Effector memory CD4-positive, alpha-beta T cell (primary cell): ENCODE measurements around the gene TNNI3K.

Experiments
- DNase-seq, 3 donors: peaks; one replicate each; pipeline ENCODE4 v3.0.0-alpha.2; 2020
- H3K27ac ChIP-seq: 2 replicates; pipeline ENCODE4 v1.7.0; 2013; ENCODE audit warnings: mild to moderate bottlenecking, low read length, moderate library complexity; ENCODE audit not compliant: insufficient read depth, poor library complexity, severe bottlenecking
- H3K27me3 ChIP-seq: replicated peaks from 2 replicates; pipeline ENCODE4 v1.7.0; 2013; ENCODE audit warnings: mild to moderate bottlenecking, low read length; ENCODE audit not compliant: insufficient read depth, control insufficient read depth, poor library complexity, severe bottlenecking
- H3K36me3 ChIP-seq: 2 replicates; pipeline ENCODE4 v1.7.0; 2013; ENCODE audit warnings: mild to moderate bottlenecking, low read length, moderate library complexity; ENCODE audit not compliant: control insufficient read depth, insufficient read depth
- H3K4me1 ChIP-seq: 2 replicates; pipeline ENCODE4 v1.7.0; 2013; ENCODE audit warnings: low read length, mild to moderate bottlenecking; ENCODE audit not compliant: control insufficient read depth, insufficient read depth, poor library complexity, severe bottlenecking
- H3K4me3 ChIP-seq: 2 replicates; pipeline ENCODE4 v1.7.0; 2013; ENCODE audit warnings: low read length, low read depth, mild to moderate bottlenecking; ENCODE audit not compliant: insufficient read depth, poor library complexity, severe bottlenecking
- H3K9me3 ChIP-seq: 2 replicates; pipeline ENCODE4 v1.7.0; 2013; ENCODE audit warnings: mild to moderate bottlenecking, low read length, moderate library complexity; ENCODE audit not compliant: control insufficient read depth

TNNI3K gene

GRCh38 chr1:74375376-74375775, 140.2 kb downstream of the TNNI3K start:
- H3K9me3 ChIP-seq: no peaks in the 10 kb centered on the region
- no peaks in the 10 kb centered on the region for H3K36me3 ChIP-seq
- no peaks in the 10 kb centered on the region for H3K27me3 ChIP-seq
- no peak for DNase-seq
- no peaks in the 10 kb centered on the region for H3K4me1 ChIP-seq
- no peak overlapping the region for H3K27ac ChIP-seq
- H3K4me3 ChIP-seq: no peak overlapping the region

GRCh38 chr1:74380252-74380651, 145.1 kb downstream of the TNNI3K start:
- no peak overlapping the region for H3K27ac ChIP-seq
- H3K27me3 ChIP-seq: no peaks in the 10 kb centered on the region
- H3K4me1 ChIP-seq: no peaks in the 10 kb centered on the region
- no peak for DNase-seq
- no peak overlapping the region for H3K4me3 ChIP-seq
- no peaks in the 10 kb centered on the region for H3K36me3 ChIP-seq
- no peaks in the 10 kb centered on the region for H3K9me3 ChIP-seq

- Histone ChIP-seq H3K4me1 (no peaks in the 10 kb centered on the region), H3K27ac (no peak overlapping the region), H3K36me3 (no peaks in the 10 kb centered on the region), H3K4me3 (no peak overlapping the region), H3K9me3 (no peaks in the 10 kb centered on the region), H3K27me3 (no peaks in the 10 kb centered on the region)
- DNase-seq: no peak
Measured at GRCh38 chr1:74388855-74389254, 153.7 kb downstream of the TNNI3K start.

GRCh38 chr1:74392186-74392585, 157.0 kb downstream of the TNNI3K start:
- H3K27ac ChIP-seq: no peak overlapping the region
- no peaks in the 10 kb centered on the region for H3K9me3 ChIP-seq
- no peaks in the 10 kb centered on the region for H3K4me1 ChIP-seq
- H3K4me3 ChIP-seq: no peak overlapping the region
- DNase-seq: no peak
- H3K27me3 ChIP-seq: no peaks in the 10 kb centered on the region
- no peaks in the 10 kb centered on the region for H3K36me3 ChIP-seq

- H3K9me3 ChIP-seq: no peaks in the 10 kb centered on the region
- no peaks in the 10 kb centered on the region for H3K36me3 ChIP-seq
- no peaks in the 10 kb centered on the region for H3K4me1 ChIP-seq
- no peak overlapping the region for H3K27ac ChIP-seq
- no peaks in the 10 kb centered on the region for H3K27me3 ChIP-seq
- no peak for DNase-seq
- H3K4me3 ChIP-seq: no peak overlapping the region
Measured at GRCh38 chr1:74392840-74393239, 157.7 kb downstream of the TNNI3K start.

GRCh38 chr1:74395571-74395970, 160.4 kb downstream of the TNNI3K start:
- H3K4me1 ChIP-seq: no peaks in the 10 kb centered on the region
- DNase-seq: no peak
- H3K36me3 ChIP-seq: no peaks in the 10 kb centered on the region
- no peaks in the 10 kb centered on the region for H3K9me3 ChIP-seq
- no peak overlapping the region for H3K4me3 ChIP-seq
- H3K27ac ChIP-seq: no peak overlapping the region
- H3K27me3 ChIP-seq: no peaks in the 10 kb centered on the region

- DNase-seq: no peak
- H3K4me3 ChIP-seq: no peak overlapping the region
- no peaks in the 10 kb centered on the region for H3K27me3 ChIP-seq
Measured at GRCh38 chr1:74396462-74396861, 161.3 kb downstream of the TNNI3K start.

GRCh38 chr1:74396933-74397332, 161.7 kb downstream of the TNNI3K start:
- no peak for DNase-seq
- Histone ChIP-seq H3K9me3 (no peaks in the 10 kb centered on the region), H3K4me1 (no peaks in the 10 kb centered on the region), H3K27ac (no peak overlapping the region), H3K4me3 (no peak overlapping the region), H3K27me3 (no peaks in the 10 kb centered on the region), H3K36me3 (no peaks in the 10 kb centered on the region)

More at GRCh38 chr1:74396462-74396861, 161.3 kb downstream of the TNNI3K start:
- Histone ChIP-seq H3K4me1 (no peaks in the 10 kb centered on the region), H3K9me3 (no peaks in the 10 kb centered on the region), H3K36me3 (no peaks in the 10 kb centered on the region), H3K27ac (no peak overlapping the region)

- Histone ChIP-seq H3K27ac (no peak overlapping the region), H3K27me3 (no peaks in the 10 kb centered on the region), H3K36me3 (no peaks in the 10 kb centered on the region), H3K4me1 (no peaks in the 10 kb centered on the region), H3K9me3 (no peaks in the 10 kb centered on the region), H3K4me3 (no peak overlapping the region)
- no peak for DNase-seq
Measured at GRCh38 chr1:74399249-74399648, 164.1 kb downstream of the TNNI3K start.

GRCh38 chr1:74402873-74403272, 167.7 kb downstream of the TNNI3K start:
- Histone ChIP-seq H3K36me3 (no peaks in the 10 kb centered on the region), H3K27ac (no peak overlapping the region), H3K9me3 (no peaks in the 10 kb centered on the region), H3K4me1 (no peaks in the 10 kb centered on the region), H3K27me3 (no peaks in the 10 kb centered on the region), H3K4me3 (no peak overlapping the region)
- no peak for DNase-seq

- Histone ChIP-seq H3K4me3 (no peak overlapping the region), H3K4me1 (no peaks in the 10 kb centered on the region), H3K27ac (no peak overlapping the region), H3K27me3 (no peaks in the 10 kb centered on the region), H3K9me3 (no peaks in the 10 kb centered on the region), H3K36me3 (no peaks in the 10 kb centered on the region)
- no peak for DNase-seq
Measured at GRCh38 chr1:74403606-74404005, 168.4 kb downstream of the TNNI3K start.
